Activated CD4-positive, alpha-beta T cell treated with anti-CD3 and anti-CD28 coated beads, Interleukin-2, amount 50 U/mL, for 48 hours (primary cell): Measurements from ENCODE around the gene LYZL4.

Experiments used
- DNase-seq, 2 experiments: peaks; one replicate each; pipeline ENCODE4 v3.0.0-alpha.2; 2020

The LYZL4 gene

DNA sequence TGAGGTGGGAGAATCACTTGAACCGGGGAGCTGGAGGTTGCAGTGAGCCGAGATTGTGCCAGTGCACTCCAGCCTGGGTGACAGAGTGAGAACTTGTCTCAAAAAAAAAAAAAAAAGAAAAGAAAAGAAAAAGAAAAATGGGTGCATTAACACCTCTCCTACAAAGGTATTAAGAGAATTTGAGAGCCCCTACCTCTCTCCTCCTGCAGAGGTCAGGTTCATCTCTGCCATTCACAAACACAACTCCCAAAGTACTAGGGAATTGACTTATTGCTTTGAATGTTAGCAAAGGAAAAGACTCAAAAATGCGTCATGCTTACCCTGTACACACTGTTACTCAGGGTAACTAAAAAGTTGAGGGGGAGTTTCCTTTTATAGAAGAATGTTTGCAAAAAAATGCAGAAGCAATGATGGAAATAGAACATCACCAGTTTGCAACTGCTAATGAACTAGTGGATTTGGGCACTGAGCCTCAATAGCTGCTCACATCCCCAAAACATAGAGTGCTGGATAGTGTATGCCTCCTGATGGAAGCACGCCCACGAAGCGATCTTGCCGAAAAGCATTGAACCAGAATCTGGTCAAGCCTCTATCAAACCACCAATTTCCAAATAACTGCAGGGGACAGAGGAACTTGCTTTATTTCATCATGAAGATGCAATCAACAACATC lies 15.5 kb upstream of the LYZL4 start:
- DNase-seq = no peak

DNA sequence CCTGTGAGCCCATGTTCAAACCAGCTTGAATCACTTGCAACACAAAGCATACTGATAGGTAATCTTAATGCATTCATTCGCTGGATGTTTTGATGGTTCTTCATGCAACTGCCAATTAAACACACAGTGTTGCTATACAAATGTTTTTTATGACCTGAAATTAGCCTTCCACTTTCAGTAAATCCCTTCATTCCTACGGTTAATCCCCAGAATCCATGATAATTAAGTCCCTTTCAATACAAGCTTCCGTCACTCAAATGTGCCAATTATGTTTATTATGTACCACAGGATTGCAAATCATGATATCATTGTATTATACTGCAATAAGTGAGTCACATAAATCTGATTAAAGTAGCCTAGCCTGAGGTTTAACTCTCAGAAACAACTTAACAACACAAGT lies 14.5 kb upstream of the LYZL4 start:
- no peak for DNase-seq

GRCh38 chr3:42421818-42422796 lies 11.7 kb upstream of the LYZL4 start:
- no peak for DNase-seq

GRCh38 chr3:42419563-42419962 lies 9.2 kb upstream of the LYZL4 start:
- no peak for DNase-seq

DNA sequence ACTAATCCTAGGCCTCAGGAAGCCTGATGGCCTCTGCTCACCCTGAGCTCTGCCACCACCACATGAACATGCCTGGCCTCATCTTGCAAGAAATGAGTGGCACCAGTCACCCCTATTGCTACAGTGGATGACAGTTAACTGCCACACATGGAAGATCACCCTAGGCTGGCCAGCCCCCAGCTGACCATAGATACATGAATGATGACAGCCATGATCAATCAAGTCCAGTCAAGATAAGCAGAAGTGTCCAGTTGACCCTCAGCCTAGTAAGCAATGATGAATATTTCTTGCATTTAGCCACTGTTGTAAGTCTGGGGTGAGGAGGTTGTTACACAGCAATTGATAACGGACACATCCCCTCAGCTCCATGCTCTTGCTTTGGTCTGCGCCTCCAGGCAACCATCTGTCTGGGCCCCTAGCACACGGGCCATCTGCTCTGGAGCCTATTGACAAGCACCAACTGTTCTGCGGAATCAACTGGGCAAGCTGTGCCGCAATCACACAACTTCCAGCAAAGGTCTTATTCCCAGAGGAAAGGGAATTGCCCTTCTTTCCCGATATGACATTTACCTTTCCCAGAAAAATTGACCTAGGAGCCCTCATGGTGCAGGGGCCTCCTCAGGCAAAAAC lies 2.2 kb upstream of the LYZL4 start:
- no peak for DNase-seq

GRCh38 chr3:42411429-42411828 lies 1.0 kb upstream of the LYZL4 start:
- DNase-seq = no peak

DNA sequence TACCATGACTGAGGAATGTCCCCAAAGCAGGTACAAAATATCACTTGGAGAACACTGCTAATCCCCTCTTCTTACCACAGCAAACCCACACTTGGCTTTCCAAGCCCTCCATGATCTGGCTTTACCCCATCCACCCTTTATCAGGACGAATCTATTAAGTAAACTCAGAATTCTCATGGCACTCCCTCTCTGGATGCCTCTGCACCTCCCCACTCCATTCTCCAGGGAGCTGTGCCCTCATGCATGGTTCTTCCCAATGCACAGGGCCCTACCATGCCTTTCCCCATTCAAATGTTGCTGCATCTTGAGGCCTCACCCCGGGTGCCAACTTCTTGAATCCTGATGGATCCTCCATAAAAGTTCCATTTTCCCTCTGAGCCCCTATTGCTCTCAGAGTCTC lies 2.3 kb downstream of the LYZL4 start:
- DNase-seq = no peak

- no peak for DNase-seq
Observed at GRCh38 chr3:42406727-42407450, 3.5 kb downstream of the LYZL4 start.

DNA sequence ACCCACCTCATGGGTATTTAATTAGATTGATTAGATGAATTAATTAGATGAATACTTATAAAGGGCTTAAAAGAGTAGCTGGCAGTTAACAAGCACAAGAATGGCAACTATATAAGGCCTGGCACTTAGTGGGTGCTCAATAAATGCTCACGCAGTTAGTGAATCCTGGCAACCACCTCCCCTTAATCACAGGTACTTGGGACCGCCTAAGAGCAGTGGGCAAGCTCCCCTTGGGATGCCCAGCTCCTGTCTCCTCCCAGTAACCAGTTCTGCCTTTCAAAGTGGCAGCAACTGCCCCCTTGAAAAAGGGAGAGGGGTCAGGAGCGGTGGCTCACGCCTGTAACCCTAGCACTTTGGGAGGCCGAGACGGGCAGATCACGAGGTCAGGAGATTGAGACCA lies 4.6 kb downstream of the LYZL4 start:
- no peak for DNase-seq

DNA sequence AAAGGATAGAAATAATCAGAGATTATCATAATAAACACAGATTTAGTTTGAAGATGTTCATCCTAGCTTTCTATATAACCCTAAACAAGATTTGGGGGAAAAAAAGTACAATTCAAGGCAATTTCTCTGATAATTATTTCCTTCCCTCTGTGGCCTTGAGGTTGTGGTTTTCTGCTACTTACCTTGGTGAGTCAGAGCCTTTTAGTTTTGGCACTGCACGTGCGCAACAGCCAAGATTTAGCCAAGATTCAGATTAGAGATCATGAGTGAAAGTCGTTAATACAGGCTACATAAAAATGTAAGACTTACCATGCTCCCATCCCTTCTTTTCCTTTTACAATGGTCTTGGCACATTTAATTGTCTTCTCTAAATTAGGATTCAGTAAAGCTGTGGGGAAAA lies 6.7 kb downstream of the LYZL4 start:
- no peak for DNase-seq

DNA sequence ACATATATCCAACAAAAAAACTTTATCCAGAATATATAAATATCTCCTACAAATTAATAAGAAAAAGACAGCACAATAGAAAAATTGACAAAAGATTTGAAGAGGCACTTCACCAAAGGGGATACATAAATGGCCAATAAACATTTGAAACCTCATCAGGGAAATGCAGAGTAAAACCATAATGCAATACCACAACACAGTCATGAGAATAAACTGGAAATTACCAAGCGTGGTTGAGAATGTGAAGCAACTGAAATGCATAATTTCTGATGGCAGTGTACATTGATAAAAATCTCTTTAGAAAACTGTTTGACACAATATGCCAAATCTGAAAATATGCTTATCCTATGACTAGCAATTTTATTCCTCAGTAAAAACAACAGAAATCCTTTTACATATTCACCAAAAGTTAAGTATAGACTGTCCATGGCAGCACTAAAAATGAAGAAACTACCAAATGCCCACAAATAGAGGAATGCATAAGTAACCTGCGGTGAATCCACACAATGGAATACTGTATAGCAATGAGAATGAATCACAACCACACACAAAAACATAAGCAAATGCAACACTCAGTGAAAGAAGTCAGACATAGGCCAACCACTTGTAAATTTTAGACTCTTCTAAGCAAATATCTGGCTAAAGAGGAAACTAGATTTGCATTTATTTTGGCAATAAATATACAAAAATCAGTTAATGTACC lies 7.9 kb downstream of the LYZL4 start:
- no peak for DNase-seq

DNA sequence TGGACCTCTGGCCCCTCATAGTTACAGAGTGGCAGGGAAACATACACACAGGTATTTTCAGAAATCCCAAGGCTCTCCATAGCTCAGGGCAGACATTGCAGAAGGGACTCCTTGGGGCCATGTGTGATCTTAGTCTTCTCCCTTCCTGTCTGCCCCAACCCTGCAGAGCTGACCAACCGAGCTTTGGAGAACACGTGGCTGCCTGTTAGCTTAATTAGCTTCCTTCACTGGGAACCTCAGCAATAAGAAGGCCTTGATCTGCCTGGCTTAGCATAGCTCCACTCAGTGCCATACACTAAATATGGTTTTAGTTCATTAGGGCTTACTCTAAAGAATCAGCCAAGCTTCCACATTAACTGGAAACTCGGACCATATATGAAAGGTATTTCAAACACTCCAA lies 12.3 kb downstream of the LYZL4 start:
- DNase-seq = no peak

- no peak for DNase-seq
Observed at GRCh38 chr3:42397644-42398043, 12.8 kb downstream of the LYZL4 start.

DNA sequence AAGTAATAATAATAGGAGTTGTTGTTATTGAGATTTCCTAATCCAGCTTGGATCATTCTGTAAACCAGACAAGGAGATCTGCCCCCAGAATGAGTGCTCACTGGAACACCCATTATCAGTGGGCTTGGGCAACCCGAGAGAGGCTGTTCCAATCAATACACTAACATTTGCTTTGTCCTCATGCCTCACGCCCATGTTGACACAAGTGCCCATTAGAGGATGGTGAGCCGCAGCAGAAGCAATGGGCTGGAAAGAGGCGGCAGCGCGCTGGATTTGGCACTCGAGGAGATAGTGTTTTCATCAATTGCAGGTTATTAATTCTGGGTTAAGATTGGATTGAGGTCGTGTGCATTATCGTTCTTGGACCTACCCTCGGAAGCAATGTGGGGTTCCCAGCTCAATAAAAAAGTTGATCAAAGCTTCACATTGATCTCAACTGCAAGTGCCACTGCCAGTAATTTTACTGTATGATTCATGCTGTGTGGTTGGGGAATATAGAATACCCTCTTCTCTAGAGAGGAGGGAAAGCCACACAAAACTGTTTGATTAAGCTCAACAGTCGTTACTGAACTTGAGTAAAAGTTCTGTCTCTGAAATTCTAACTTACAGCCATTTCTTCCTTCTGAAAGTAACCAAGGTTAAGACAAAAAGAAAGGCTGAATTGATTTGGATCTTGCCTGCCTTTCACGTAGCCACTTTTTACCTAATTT lies 15.7 kb downstream of the LYZL4 start:
- no peak for DNase-seq

- peak; percentile 27 to 46 for DNase-seq
Observed at GRCh38 chr3:42387802-42388651, 22.4 kb downstream of the LYZL4 start.

GRCh38 chr3:42381551-42382082 lies 28.8 kb downstream of the LYZL4 start:
- no peak for DNase-seq

GRCh38 chr3:42377681-42378080 lies 32.7 kb downstream of the LYZL4 start:
- DNase-seq = no peak

DNA sequence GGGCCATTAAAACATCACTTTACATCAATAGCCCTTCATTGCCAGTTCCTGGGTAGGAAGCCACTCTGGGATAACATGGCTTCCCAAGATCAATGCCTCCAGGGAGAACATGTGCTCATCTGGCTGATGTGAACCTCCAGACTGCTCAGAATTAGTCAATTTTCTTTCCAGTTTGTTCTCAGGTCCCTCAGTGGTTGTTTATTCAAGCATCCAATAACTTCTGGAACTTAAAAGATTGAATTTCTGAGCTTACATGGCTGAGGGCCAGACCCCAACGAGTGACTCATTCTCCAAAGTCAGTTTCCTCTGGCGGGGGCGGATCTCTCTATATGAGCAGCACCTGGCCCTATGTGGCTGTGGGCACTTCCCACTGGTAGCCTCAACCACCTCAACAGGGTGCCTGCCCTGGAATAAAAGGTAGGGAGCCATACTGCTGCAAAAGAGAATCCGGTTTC lies 34.0 kb downstream of the LYZL4 start:
- peak; percentile 63 to 77 for DNase-seq

DNA sequence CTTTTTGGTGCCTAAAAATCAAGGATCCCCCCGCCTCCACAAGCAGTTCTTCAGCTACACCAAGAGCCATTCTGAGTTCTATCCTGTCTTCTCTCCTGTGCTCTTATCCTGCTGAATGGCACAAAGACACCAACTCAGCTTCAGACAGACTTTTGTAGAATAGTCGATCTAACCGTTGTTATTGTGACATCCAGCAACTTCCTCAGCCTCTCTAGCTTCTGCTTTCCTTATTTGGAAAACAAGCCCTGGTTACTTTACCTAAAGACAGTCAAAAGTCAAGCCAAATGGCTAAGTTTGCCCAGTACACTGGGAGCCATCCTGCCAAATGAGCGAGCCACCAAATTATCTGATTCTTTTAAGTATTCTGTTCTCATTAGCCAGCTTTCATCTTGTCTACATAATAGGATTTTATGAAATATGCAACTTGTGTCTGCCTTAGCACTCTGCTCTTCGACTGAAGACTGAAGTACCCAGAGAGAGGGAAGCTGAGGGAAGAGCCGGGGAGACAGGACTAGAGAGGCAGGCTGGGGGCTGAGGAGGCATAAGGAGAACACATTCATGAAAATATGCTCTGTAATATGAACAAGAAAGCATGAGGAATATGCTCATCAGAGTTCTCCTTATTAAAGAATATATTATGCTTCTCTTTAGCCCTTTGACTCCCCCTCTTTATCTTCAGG lies 35.1 kb downstream of the LYZL4 start:
- no peak for DNase-seq

DNA sequence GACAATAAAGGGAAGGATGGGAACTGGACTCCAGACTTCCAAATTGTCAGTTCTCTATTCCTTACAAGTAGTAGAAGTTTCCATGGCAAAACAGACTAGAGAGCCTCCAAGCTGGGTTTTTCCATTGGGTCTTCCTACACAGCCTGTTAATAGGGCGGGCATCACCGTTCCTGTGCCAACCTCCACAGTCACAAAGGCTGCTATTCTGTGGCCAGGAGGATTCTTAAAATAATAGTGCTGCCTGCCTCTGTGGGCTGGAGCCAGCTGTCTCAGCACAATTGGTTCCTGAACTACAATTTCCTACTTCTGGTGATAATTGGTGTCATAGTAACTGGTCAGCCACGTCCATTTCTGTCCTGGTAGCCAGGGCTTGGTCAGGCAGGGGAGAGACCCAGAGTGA lies 38.6 kb downstream of the LYZL4 start:
- no peak for DNase-seq
